Measurements from ENCODE around the gene POLDIP2. TPM values are rescaled to one million over a fixed set of nuclear protein-coding genes. Genes with fewer than 3 reads are reported as not detected.

Gene POLDIP2
- total and polyA plus RNA-seq, 2 of the 13 experiments (the other 11 are each of a cell fraction or from before 2014, with no cell fraction given): 85.9 to 114 TPM

GRCh38 chr17:28367641-28368305, 10.4 kb upstream of the POLDIP2 start (continued):
- 0 out of 2 replicates have a peak, but pooled peaks have one; percentile 19 for TF ChIP-seq ZNF414 (CRISPR knock-in tag; IDR thresholded peaks at IDR 0.05)
- peak; percentile 39; the same call in 1 of the 2 replicates for TF ChIP-seq GABPB1 (CRISPR knock-in tag; IDR thresholded peaks at IDR 0.05)
- TF ChIP-seq NRL (CRISPR knock-in tag; IDR thresholded peaks at IDR 0.05; ENCODE audit: borderline replicate concordance): 0 out of 2 replicates have a peak, but pooled peaks have one; percentile 34

DNA sequence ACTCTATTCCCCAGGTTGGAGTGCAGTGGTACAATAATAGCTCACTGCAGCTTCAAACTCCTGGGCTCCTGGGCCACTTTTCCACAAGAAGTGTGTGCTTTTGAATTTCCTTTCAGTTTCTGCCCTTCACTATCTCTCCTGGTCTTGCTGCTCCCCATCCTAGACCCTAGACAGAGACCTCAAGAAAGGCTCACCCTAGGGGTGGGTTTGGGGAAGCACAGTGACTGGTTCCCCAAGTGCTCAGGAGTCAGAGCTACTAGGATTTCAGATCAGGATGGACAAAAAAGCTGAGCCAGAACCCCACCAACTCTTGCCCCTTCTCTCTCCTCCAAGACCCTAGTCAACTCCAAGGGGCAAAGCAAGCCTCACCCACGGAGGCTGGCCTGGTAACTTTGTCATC, 9.3 kb upstream of the POLDIP2 start:
- no peaks in the 10 kb centered on the region for H3K27me3 ChIP-seq (ENCODE audit: control insufficient read depth in 1 of 2, insufficient read depth in 2 of 2, low read length in 2 of 2)
- in situ Hi-C loops (cut with HindIII; ENCODE audit: extremely low pct_ligation_motif_present, low pct_unique_long_range_greater_than_20kb) (no loop called here), intact Hi-C loops (cut with micrococcal nuclease; ENCODE audit: unreplicated experiment) (no loop called here)
- BruUV-seq (replicated peaks): no TSS peak
- no peak for ATAC-seq
- H3K9ac ChIP-seq (ENCODE audit: insufficient read depth, low read depth, low read length): no peak overlapping the region
- peaks cover 7% of the 10 kb centered on the region for H3K79me2 ChIP-seq (ENCODE audit: insufficient read depth, low read length)
- ChIA-PET CTCF (ENCODE audit: low intra/inter-chr PET ratio, low total read pairs) (no interaction called here), POLR2A (interaction anchor here (0.9 to 8.3 kb wide), 5 partner anchors 10 to 50 kb away, joined by 6 to 183 read pairs (median 63); partner anchors contain the start of genes IFT20, POLDIP2, SLC46A1 and TNFAIP1)
- no peak for FAIRE-seq
- no peak for DNase-seq (ENCODE audit: low spot score)
- no peaks in the 10 kb centered on the region for H3K9me3 ChIP-seq (ENCODE audit: low read length)
- H2AFZ ChIP-seq (ENCODE audit: low read length): no peak overlapping the region
- H3K4me3 ChIP-seq (replicated peaks in 1 of 3; ENCODE audit: insufficient read depth in 1 of 3, low read depth in 2 of 3, low read length in 3 of 3): no peak overlapping the region
- peaks cover 5 to 18% of the 10 kb centered on the region in 2 experiments for H3K36me3 ChIP-seq (replicated peaks in 1 of 2; ENCODE audit: control insufficient read depth in 1 of 2, insufficient read depth in 2 of 2, low read length in 2 of 2)
- H3K4me1 ChIP-seq (ENCODE audit: insufficient read depth, low read length): peaks cover 52% of the 10 kb centered on the region
- no peaks in the 10 kb centered on the region for H4K20me1 ChIP-seq (ENCODE audit: insufficient read depth, low read length)
- H3K4me2 ChIP-seq (ENCODE audit: low read depth, low read length): no peak overlapping the region
- WGBS (ENCODE audit: low lambda C conversion rate): 89% methylated on average over 1 of the region's 1 CpG
- TF ChIP-seq BRCA1 (CRISPR knock-in tag; IDR thresholded peaks at IDR 0.05) (no peak), ZNF30 (CRISPR knock-in tag; IDR thresholded peaks at IDR 0.05) (no peak), ZNF737 (CRISPR knock-in tag; IDR thresholded peaks at IDR 0.05; ENCODE audit: borderline replicate concordance) (no peak)
- peak overlapping the region; percentile 92 for H3K27ac ChIP-seq (ENCODE audit: extremely low read length, insufficient read depth, low read length)
